ENCODE results near the gene POC1A. TPM values are rescaled to one million over a fixed set of nuclear protein-coding genes. Genes with fewer than 3 reads are reported as not detected.

Gene POC1A
- total and polyA plus RNA-seq, 9 of the 15 experiments (the other 6 are each of a cell fraction or from before 2014, with no cell fraction given): 7.2 to 17.5 (median 12.1) TPM

- TF ChIP-seq MNT (conservative IDR thresholded peaks at IDR 0.05) (no peak), REST (IDR thresholded peaks at IDR 0.05; ENCODE audit: borderline replicate concordance) (no peak), REST (CRISPR knock-in tag; IDR thresholded peaks at IDR 0.05; ENCODE audit: low read depth) (no peak)
These were observed 9.2 kb downstream of the POC1A start (continued) for GRCh38 chr3:52144796-52145735.

Data from K562 (cell line).